Choroid plexus epithelial cell (primary cell): ENCODE results near the gene SH3BP5L.

ENCODE experiments used
- DNase-seq: peaks from one replicate; pipeline ENCODE4 v3.0.0-alpha.2; 2010; ENCODE audit warnings: low read depth
- H3K4me3 ChIP-seq: 2 replicates; pipeline ENCODE4 v1.5.1; 2011; ENCODE audit warnings: low read depth, mild to moderate bottlenecking, control low read depth, low read length, moderate library complexity
- CTCF ChIP-seq: conservative IDR thresholded peaks from 2 replicates; pipeline ENCODE4 v1.5.1; 2011; ENCODE audit warnings: low read depth, mild to moderate bottlenecking, control low read depth, inconsistent platforms, low read length, moderate library complexity

Gene SH3BP5L

GRCh38 chr1:248850536-248851251 is 25.0 kb upstream of the SH3BP5L start:
- H3K4me3 ChIP-seq, result no peak overlapping the region
- no peak for DNase-seq
- no peak for TF ChIP-seq CTCF

GRCh38 chr1:248850124-248850523 is 24.4 kb upstream of the SH3BP5L start:
- DNase-seq, result no peak
- H3K4me3 ChIP-seq, result no peak overlapping the region
- TF ChIP-seq CTCF, result no peak

GRCh38 chr1:248849637-248850036 is 23.9 kb upstream of the SH3BP5L start:
- H3K4me3 ChIP-seq, result no peak overlapping the region
- no peak for TF ChIP-seq CTCF
- no peak for DNase-seq

- no peak for TF ChIP-seq CTCF
- no peak overlapping the region for H3K4me3 ChIP-seq
- no peak for DNase-seq
Observed at GRCh38 chr1:248849152-248849551, 23.4 kb upstream of the SH3BP5L start.

- TF ChIP-seq CTCF, result no peak
- H3K4me3 ChIP-seq, result no peak overlapping the region
- no peak for DNase-seq
Observed at GRCh38 chr1:248848602-248849001, 22.9 kb upstream of the SH3BP5L start.

GRCh38 chr1:248847956-248848561 is 22.3 kb upstream of the SH3BP5L start:
- no peak for DNase-seq
- no peak for TF ChIP-seq CTCF
- H3K4me3 ChIP-seq, result no peak overlapping the region
